Skeletal muscle cell (primary cell): Measurements from ENCODE around the gene CYTH4.

Source experiments
- DNase-seq: peaks from one replicate; pipeline ENCODE4 v3.0.0-alpha.2; 2010; ENCODE audit warnings: low read depth
- H3K4me3 ChIP-seq: 2 replicates; pipeline ENCODE4 v1.5.1; 2011; ENCODE audit warnings: low read depth, mild to moderate bottlenecking, control low read depth, low read length, moderate library complexity

CYTH4 gene

DNA sequence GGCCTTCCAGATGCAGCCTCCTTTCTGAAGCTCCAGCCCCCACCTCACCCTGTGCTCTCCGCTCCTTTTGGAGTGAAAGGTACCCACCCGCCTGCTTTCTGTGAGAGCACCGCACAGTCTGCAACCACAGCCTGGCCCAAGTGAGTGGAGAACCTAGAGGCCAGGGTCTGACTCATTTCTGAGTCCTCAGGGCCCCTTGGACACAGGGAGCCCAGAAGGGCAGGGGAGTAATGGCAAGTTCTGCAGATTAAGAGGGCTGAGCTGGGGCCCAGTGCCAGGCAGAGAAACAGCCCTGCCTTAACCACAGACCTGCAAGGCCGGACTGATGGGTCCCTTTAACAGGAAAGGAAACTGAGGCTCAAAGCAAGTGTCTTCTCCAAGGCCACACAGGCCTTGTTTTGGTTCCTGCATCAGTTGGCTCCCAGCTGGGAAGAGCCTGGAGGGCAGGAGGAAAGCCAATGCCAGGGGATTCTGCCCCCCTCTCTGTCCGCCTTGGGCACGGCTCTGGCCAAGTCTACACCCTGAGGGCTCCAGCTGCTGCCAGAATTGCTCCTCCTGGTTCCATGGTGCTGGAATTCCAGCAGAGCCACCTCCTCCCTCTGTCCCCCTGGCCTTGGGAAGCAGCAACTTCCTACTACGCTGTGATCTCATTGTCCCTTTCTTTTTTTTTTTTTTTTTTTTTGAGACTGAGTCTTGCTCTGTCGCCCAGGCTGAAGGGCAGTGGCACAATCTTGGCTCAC is 55.1 kb downstream of the CYTH4 start:
- no peak for DNase-seq
- H3K4me3 ChIP-seq, result no peak overlapping the region

DNA sequence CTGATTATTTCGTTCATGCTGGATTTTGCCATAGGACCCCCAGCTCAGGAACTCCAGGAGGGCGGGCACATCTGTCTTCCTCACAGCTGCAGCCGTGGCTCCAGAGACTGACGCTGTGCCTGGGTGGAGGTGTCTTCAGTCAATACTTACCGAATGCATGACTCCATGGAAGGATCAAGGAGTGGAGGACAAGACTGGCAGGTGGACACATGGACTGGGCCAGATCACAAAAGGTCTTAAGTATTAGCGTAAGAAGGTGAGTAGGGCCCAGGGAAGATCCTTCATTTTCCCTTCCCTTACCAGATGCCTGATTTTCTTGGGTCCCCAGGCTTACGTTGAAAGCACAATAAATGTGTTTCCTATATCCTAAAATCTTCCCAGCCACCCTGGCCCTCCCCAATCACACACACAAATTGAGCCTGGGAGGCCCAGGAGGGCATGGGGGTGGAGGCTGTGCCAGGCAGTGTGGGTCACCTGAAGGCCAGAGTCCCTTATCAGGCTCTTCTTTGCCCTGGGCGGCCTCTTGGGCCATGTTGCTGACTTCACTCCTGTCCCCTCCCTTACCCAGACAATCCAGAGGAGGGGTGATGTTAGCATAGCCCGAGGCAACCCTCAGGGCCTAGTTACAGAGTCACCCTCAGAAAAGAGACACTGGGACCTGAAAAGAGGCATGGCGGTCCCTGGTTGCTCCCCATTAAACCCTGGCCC is 56.4 kb downstream of the CYTH4 start:
- DNase-seq, result no peak
- no peak overlapping the region for H3K4me3 ChIP-seq

DNA sequence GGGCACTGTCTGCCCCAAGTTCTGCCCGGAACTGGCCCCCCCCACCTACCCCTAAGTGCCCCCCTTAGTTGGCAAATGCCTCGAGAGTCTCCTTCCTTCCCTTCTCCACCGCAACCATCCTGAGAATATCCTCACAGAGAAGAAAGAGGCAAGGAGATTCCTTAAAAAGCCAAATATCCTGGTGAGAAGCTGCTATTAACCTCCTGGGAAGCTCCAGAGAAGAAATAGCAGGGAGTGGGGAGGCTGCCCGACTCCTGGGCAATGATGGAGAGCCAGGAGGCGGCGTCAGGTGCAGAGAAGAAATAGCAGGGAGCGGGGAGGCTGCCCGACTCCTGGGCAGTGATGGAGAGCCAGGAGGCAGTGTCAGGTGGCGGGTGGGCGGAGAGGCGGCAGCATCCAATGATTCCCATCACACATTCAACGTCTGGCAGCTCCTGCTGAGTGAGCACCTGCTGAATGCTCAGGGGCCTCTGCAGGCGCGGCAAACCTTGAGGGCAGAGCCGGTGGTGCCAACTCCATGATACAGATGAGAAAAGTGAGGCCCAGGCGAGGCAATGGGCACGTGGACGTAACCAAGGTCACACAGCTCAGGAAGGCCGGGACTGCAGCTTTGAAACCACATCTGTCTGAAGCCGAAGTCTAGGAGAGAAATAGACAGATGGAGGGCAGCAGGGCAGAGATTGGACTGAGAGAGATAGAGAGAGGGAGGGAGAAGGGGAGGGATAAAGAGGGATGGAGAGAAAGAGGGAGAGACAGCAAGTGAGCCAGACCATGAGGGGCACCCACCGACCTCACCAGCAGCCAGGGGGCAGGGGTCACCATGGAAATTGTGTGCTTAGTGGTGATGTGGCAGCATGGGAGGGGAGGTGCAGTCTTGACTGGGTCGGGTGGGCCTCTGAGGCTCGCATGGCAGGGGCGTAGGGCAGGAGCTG is 58.3 kb downstream of the CYTH4 start:
- no peak for DNase-seq
- H3K4me3 ChIP-seq, result no peak overlapping the region

DNA sequence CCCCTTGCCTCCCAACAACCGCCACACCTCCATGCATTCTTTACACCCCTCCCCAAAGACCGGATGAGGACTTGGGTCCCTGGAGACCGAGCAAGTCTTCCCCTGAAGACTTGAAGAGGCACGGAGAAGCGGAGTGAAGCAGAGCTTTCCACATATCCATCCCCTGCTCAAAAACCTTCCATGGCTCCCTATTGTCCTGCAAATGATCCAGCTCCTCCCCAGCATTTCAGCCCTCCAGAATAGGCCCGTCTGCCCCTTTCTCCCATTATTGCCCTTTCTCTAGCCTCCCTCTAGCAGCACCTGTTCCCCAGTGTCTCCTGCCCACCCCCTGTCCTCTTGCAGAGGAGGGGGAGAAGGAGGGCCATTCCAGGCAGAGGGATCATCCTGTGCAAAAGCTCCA is 59.8 kb downstream of the CYTH4 start:
- no peak for DNase-seq
- H3K4me3 ChIP-seq, result no peak overlapping the region

DNA sequence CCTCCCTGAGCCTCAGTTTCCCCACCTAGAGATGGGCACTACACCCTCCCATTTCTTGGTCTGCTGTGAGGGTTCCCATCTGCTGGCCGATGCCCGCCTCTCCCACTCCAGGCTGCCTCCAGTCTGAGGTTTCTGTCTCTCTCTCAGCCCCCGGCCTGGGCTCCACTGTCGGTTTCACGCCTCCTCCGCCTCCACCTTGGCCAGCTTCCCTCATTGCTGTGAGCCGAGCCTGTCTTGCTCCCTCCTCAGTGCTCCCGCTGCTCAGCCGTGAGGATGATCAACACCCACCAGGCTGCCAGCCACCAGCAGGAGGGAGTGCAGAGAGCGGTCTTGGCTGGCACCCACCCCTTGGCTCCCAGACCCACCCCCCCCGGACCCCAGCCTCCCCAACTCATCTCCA is 61.0 kb downstream of the CYTH4 start:
- H3K4me3 ChIP-seq, result no peak overlapping the region

DNA sequence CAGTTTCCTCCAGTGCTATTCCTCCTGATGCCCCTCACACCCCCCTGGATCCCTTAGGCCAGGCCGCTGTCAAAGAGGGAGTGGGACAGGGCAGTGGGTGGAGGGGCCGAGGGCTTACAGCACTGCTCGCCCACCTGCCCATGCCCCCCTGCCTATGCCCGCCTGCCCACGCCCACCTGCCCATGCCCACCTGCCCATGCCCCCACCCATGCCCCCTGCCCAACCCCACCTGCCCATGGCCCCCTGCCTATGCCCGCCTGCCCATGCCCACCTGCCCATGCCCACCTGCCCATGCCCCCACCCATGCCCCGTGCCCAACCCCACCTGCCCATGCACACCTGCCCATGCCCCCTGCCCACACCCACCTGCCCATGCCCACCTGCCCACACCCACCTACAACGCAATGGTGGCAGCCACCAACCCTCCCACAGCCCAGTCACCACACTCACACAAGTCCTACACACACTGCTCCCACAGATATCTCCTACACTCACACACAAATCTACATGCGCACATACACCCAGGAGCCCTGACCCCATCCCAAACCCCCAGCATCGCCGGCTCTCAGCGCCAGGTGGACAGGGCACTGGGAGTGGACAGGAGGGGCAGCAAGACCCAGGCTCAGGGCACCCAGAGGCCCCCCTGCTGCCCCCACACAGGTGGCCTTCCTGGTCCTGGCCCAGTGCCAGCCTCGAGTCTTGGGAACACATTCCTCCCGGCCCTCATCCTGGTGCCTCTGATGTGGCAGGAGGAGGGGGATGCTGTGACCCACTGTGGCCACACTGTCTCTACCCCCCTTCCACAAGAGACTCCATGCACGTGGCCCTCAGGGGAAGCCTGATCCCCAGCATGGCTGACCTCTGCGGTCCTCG is 61.8 kb downstream of the CYTH4 start:
- DNase-seq, result no peak

More for the DNA sequence above, 61.0 kb downstream of the CYTH4 start:
- DNase-seq, result no peak

DNA sequence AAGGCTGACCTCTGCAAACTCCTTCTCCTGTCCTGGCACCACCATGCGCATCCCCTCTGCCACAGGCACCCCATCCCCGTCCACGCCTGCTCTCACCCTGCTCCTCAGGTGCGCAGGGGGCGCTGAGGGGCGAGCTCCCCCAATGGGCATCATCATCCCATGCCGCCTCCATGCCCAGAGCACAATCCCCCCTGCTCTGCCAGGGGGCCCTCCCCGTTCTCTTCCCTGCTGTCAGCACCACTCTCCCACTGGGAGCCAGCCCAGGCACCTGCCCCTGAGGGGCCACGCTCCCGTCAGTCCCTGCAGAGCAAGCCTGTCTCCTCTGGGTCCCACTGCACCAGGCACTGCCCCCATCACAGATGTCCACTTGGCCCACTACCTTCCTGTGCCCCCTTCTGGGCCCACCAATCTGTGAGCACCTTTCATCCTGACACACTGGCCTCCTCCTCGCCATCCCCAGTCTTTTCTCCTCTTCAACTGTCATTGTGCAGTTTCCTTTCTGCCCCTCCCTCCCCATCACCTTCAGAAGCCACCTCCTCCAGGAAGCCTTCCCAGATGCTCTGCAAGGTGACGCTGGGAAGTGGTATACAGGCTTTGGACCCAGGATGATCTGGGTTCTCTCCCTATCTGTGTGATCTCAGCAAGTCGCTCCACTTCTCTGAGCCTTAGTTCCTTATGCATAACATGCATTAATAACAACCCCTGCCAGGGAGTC is 62.6 kb downstream of the CYTH4 start:
- no peak for DNase-seq
- H3K4me3 ChIP-seq, result no peak overlapping the region

More for the DNA sequence above, 61.8 kb downstream of the CYTH4 start:
- no peak overlapping the region for H3K4me3 ChIP-seq

DNA sequence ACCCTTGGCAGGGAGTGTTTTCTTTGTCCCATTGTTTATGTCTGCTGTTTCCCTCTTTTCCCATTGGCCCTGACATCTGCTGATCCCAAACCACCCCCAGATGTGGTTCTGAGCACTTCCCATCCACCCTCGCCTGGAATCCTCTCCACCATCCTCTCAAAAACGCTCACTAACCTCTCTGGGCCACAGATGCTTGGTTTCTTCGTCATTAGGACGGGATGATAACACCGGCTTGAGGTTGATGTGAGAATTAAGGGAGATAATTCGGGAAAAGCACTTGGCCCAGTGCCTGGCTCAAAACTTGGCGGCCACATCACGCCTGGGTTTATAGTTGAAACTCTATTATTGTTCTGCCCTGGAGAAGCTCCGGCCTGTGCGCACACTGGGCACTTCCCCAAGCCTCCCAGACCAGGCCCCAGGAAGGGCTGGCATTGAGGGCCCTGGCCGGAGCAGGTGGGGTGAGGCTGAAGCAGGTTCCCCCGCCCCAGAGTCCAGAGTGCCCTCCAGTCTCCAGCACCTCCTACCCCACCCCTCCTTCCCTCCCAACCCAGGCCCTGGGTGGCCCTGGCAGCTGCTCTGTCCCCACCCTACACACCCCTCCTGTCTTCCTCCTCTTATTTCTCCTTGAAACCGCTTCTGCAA is 63.7 kb downstream of the CYTH4 start:
- no peak overlapping the region for H3K4me3 ChIP-seq
- DNase-seq, result peak; percentile 82

DNA sequence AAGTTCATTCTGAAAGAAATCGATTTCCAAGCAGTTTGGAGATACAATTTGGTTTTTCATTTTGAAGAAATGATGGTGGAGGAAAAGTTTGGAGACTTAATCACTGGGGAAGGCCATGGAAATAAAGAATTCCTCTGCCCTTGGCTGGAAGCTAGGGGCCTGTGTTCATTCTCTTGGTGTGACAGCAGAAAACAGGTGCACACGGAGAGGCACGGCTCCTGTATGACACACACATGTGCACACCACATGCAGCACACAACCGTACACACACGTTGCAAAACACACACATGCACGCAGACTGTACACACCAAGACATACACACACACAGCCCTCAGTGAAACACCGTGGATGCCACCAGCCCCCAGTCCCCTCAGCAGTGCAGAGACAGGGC is 64.2 kb downstream of the CYTH4 start:
- H3K4me3 ChIP-seq, result no peak overlapping the region
- no peak for DNase-seq

DNA sequence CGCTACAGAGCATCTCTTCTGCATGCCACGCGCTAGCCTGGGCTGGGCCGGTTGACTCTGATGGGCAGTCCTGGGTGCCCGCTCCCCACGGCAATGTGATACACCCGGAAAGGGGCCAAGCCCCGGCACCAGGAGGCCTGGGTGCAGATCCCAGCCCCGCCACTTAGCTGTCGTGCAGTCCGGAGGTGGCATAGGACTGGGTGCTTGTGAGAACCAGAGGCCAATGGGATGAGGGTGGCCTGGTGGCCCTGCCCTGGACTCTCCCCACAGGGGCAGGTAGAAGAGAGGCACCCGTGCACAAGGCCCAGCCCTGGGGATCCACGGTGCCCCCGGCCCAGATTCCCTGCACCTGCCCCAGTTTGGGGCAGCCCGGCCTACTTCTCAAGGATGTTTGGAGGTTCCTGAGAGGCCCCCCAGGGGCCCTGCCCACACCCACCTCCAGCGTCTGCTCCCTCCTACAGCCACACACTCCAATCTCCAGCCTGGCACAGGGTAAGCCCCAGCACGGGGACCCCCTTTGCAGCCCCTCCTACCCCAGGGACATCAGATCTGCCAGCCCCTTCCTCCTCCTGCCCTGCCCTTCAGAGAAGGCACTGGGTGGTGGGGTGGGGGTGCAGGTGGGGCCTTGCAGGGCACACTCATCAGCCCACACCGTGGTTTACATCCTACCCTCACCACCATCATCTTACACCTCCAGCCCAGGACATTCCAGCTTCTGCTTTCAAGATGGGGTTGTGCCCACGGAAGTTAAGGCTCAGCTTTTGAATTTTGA is 66.9 kb downstream of the CYTH4 start:
- DNase-seq, result no peak
- H3K4me3 ChIP-seq, result no peak overlapping the region

DNA sequence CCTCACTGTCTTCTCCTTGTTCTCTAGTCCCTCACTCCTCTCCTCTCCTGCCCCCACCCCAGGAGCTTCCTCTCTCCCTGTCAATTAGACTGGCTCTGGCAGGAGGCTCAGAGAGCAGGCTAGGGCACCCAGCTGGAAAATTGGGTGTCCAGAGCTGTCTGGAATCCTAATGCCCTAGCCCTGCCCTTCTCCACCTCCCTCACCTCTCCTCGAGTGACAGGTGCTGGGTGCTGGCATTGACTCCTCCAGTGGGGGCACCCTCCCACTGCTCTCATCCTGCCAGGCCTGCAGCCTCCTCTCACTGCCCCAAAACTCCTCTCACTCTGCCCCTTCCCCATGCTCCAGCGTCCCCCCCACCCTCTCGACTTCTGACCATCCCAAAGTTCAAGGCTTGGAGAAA is 68.9 kb downstream of the CYTH4 start:
- DNase-seq, result no peak
- H3K4me3 ChIP-seq, result no peak overlapping the region

DNA sequence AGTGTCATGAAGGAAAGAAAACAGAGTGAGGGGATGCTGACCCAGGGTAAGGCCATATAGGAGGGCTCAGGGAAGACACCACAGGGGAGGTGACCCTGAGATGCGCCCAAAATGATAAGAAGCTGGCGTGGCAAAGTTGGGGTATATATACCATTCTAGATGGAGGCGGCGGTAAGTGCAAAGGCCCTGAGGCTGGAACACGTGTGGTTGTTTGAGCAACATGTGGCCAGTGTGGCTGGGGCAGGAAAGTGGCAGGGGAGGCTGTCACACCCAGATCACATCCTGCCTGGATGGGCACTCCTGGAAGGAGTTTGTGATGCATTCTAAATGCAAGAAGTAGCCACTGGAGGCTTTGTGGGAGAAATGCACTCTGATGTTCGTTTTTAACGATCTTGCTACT is 70.2 kb downstream of the CYTH4 start:
- no peak overlapping the region for H3K4me3 ChIP-seq
- DNase-seq, result no peak

DNA sequence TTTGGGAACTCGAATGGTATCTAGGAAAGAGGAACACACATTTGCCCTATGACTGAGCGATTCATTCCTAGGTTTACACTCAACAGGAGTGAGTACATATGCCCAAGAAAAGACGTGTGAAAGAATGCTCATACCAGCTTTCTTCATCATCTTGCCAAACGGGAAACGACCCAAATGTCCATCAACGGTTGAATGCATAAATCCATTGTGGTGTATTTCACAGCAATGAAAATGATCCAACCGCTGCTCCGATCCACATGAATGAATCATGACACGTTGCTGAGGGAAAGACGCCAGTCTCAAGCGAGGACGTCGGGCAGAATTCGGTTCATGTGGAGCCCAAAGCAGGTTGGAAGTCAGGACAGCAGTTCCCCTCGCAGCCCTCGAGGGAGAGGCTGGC is 71.5 kb downstream of the CYTH4 start:
- DNase-seq, result no peak
- no peak overlapping the region for H3K4me3 ChIP-seq

DNA sequence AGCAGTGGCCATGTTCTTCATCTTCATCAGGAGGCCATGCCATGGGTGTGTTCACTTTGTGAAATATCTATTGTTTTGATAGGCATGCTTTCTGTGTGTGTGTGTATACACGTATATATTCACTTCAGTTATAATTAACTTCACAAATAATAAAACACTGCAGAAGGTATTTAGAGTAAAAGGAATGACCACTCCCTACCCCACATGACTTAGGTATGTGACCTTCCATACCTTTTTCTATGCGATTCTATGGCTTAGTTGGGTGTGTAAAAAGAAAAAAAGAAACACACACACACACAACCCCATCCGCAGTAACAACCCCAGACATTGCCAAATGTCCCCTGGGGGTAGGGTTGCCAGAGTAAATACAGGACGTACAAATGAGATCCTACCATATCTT is 72.0 kb downstream of the CYTH4 start:
- no peak overlapping the region for H3K4me3 ChIP-seq
- no peak for DNase-seq

DNA sequence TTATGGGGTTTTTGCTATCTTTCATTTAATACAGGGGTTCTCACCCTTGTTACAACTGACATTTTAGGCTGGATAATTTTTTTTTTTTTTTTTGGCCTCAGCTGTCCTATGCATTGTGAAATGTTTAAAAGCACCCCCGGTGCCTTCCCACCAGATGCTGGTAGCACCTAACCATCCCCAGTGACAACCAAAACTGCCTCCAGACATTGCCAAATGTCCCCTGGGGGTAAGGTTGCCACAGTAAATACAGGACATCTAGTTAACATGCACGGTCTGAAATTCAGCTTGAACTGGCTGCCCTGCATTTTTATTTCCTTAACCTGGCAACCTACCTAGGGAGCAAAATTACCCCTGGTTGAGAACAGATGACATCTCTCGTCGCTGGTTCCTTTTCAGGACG is 72.4 kb downstream of the CYTH4 start:
- no peak overlapping the region for H3K4me3 ChIP-seq
- DNase-seq, result no peak

DNA sequence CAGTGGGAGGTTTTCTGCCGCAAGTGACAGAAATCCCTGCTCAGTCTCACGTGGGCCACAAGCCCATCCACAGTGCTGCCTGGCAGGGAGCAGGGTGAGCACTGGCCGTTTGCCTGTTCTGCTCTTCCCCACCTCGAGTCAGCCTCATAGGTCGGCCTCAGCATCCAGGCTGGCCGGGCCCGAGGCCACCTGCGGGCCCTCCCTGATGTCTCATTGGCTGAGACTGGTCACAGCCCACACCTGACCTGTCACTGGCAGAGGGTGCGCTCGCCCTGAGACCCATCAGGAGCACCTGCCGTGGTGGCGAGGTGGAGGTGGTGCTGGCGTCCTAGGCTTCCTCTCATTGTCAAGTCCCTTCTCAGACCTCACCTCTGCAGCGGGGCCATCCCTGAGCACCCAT is 72.9 kb downstream of the CYTH4 start:
- no peak overlapping the region for H3K4me3 ChIP-seq
- DNase-seq, result no peak

DNA sequence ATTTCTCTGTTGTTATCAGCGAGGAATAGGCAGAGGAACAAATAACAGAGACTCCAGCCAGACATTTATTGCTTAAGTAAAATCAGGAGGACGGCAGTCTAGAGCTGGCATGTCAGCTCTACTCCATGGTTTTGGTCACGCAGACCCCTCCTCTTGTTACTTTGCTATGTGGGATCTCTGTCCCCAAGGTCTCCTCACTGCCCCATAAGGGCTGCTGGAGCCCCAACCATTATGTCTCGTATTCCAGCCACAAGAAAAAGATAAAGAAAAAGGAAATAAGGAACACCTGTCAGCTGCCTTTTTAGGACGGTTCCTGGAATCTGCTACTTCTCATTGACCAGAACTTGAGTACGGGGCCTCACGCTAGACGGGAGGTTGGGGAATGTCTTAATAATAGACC is 74.6 kb downstream of the CYTH4 start:
- DNase-seq, result no peak
- H3K4me3 ChIP-seq, result no peak overlapping the region
